H9 (cell line): ENCODE results near the gene MAP7. TPM values are rescaled to one million over a fixed set of nuclear protein-coding genes. Genes with fewer than 3 reads are reported as not detected.

Source experiments
- DNase-seq: peaks from one replicate; pipeline ENCODE4 v3.0.0-alpha.2; 2017
- H2AFZ ChIP-seq: one replicate; pipeline ENCODE4 v1.6.1; 2013; ENCODE audit warnings: mild to moderate bottlenecking, low read length, control low read depth, moderate library complexity
- H2AK5ac ChIP-seq: 2 replicates; pipeline ENCODE4 v1.6.1; 2013; ENCODE audit warnings: low read length, control low read depth, mixed read lengths; ENCODE audit not compliant: insufficient read length
- H2BK120ac ChIP-seq: one replicate; pipeline ENCODE4 v1.6.1; 2013; ENCODE audit warnings: low read depth, mild to moderate bottlenecking, low read length, control low read depth, inconsistent platforms; ENCODE audit not compliant: poor library complexity, severe bottlenecking
- H2BK12ac ChIP-seq: 2 replicates; pipeline ENCODE4 v1.6.1; 2013; ENCODE audit warnings: low read length, control low read depth, mixed read lengths, low read depth; ENCODE audit not compliant: insufficient read length
- H2BK15ac ChIP-seq: 2 replicates; pipeline ENCODE4 v1.6.1; 2013; ENCODE audit warnings: low read depth, low read length, control low read depth
- H2BK20ac ChIP-seq: one replicate; pipeline ENCODE4 v1.6.1; 2013; ENCODE audit warnings: low read depth, mild to moderate bottlenecking, low read length, control low read depth, inconsistent platforms; ENCODE audit not compliant: poor library complexity, severe bottlenecking
- H2BK5ac ChIP-seq: 2 replicates; pipeline ENCODE4 v1.6.1; 2013; ENCODE audit warnings: low read length, control low read depth, mixed read lengths; ENCODE audit not compliant: insufficient read length
- H3K14ac ChIP-seq: 2 replicates; pipeline ENCODE4 v1.6.1; 2013; ENCODE audit warnings: low read length, control low read depth; ENCODE audit not compliant: insufficient read depth
- H3K18ac ChIP-seq: 2 replicates; pipeline ENCODE4 v1.6.1; 2013; ENCODE audit warnings: low read depth, mild to moderate bottlenecking, mixed read lengths, low read length, control low read depth; ENCODE audit not compliant: insufficient read length
- H3K23ac ChIP-seq: 2 replicates; pipeline ENCODE4 v1.6.1; 2013; ENCODE audit warnings: low read length, control low read depth, mixed read lengths, low read depth; ENCODE audit not compliant: insufficient read length
- H3K23me2 ChIP-seq: 2 replicates; pipeline ENCODE4 v1.6.1; 2013; ENCODE audit warnings: low read depth, mild to moderate bottlenecking, mixed read lengths, low read length, control low read depth; ENCODE audit not compliant: insufficient read length, poor library complexity, severe bottlenecking
- H3K27ac ChIP-seq: 2 replicates; pipeline ENCODE4 v1.5.1; 2013; ENCODE audit warnings: low read length, control low read depth, mixed read lengths, low read depth; ENCODE audit not compliant: insufficient read length
- H3K27me3 ChIP-seq: 2 replicates; pipeline ENCODE4 v1.6.1; 2013; ENCODE audit warnings: low read length, control low read depth, inconsistent platforms; ENCODE audit not compliant: insufficient read depth
- H3K4ac ChIP-seq: 2 replicates; pipeline ENCODE4 v1.6.1; 2013; ENCODE audit warnings: low read depth, mild to moderate bottlenecking, control low read depth, inconsistent platforms, low read length, moderate library complexity
- H3K4me1 ChIP-seq: 2 replicates; pipeline ENCODE4 v1.6.1; 2013; ENCODE audit warnings: low read length, control low read depth, inconsistent platforms; ENCODE audit not compliant: insufficient read depth
- H3K4me2 ChIP-seq: 2 replicates; pipeline ENCODE4 v1.6.1; 2013; ENCODE audit warnings: low read length, control low read depth, mixed read lengths; ENCODE audit not compliant: insufficient read length, insufficient read depth
- H3K56ac ChIP-seq: 2 replicates; pipeline ENCODE4 v1.6.1; 2013; ENCODE audit warnings: low read depth, mild to moderate bottlenecking, mixed read lengths, low read length, control low read depth; ENCODE audit not compliant: insufficient read length
- H3K79me1 ChIP-seq: 2 replicates; pipeline ENCODE4 v1.6.1; 2013; ENCODE audit warnings: low read depth, mild to moderate bottlenecking, moderate library complexity, low read length, control low read depth, inconsistent platforms; ENCODE audit not compliant: insufficient read depth, poor library complexity, severe bottlenecking
- H3K79me2 ChIP-seq: 2 replicates; pipeline ENCODE4 v1.6.1; 2013; ENCODE audit warnings: low read length, control low read depth, inconsistent platforms; ENCODE audit not compliant: insufficient read depth
- H3K9ac ChIP-seq: 2 replicates; pipeline ENCODE4 v1.6.1; 2013; ENCODE audit warnings: low read length, control low read depth, mixed read lengths; ENCODE audit not compliant: insufficient read length; ENCODE audit errors: extremely low read depth
- H3K9me3 ChIP-seq: one replicate; pipeline ENCODE4 v1.6.1; 2013; ENCODE audit warnings: low read depth, low read length, inconsistent platforms; ENCODE audit not compliant: control insufficient read depth
- H3T11ph ChIP-seq: one replicate; pipeline ENCODE4 v1.6.1; 2013; ENCODE audit warnings: mild to moderate bottlenecking, low read length, control low read depth, inconsistent platforms
- H4K20me1 ChIP-seq: one replicate; pipeline ENCODE4 v1.6.1; 2013; ENCODE audit not compliant: control insufficient read depth, insufficient read length, insufficient read depth
- H4K5ac ChIP-seq: 2 replicates; pipeline ENCODE4 v1.6.1; 2013; ENCODE audit warnings: low read depth, mild to moderate bottlenecking, mixed read lengths, low read length, control low read depth; ENCODE audit not compliant: insufficient read length
- H4K8ac ChIP-seq: replicated peaks from 2 replicates; pipeline ENCODE4 v1.6.1; 2013; ENCODE audit warnings: low read length, control low read depth, mixed read lengths, low read depth; ENCODE audit not compliant: insufficient read length
- H4K91ac ChIP-seq: 2 replicates; pipeline ENCODE4 v1.6.1; 2013; ENCODE audit warnings: low read depth, mild to moderate bottlenecking, moderate library complexity, mixed read lengths, low read length, control low read depth; ENCODE audit not compliant: insufficient read length
- H3K27ac Mint-ChIP-seq, 3 experiments: 2 replicates in 2 of 3; 3 replicates in 1 of 3; pipeline ENCODE4 v1.8.0; 2020 to 2021; ENCODE audit warnings: mixed read lengths in 3 of 3, mild to moderate bottlenecking in 1 of 3, moderate library complexity in 1 of 3
- H3K27me3 Mint-ChIP-seq: 2 replicates; pipeline ENCODE4 v1.8.0; 2021; ENCODE audit warnings: low read depth, mild to moderate bottlenecking, moderate library complexity, mixed read lengths
- H3K36me3 Mint-ChIP-seq, 3 experiments: 2 replicates in 2 of 3; 3 replicates in 1 of 3; pipeline ENCODE4 v1.8.0; 2020 to 2021; ENCODE audit warnings: low read depth in 3 of 3, mixed read lengths in 3 of 3; ENCODE audit not compliant: insufficient read depth in 1 of 3
- H3K4me1 Mint-ChIP-seq, 2 experiments: 2 replicates each; pipeline ENCODE4 v1.8.0; 2020; ENCODE audit warnings: mixed read lengths in 2 of 2
- H3K4me3 Mint-ChIP-seq, 2 experiments: 2 replicates in 1 of 2; 3 replicates in 1 of 2; pipeline ENCODE4 v1.8.0; 2020 to 2021; ENCODE audit warnings: mild to moderate bottlenecking in 2 of 2, mixed read lengths in 2 of 2, moderate library complexity in 1 of 2
- H3K9me3 Mint-ChIP-seq, 2 experiments: 2 replicates in 1 of 2; 3 replicates in 1 of 2; pipeline ENCODE4 v1.8.0; 2020; ENCODE audit warnings: mild to moderate bottlenecking in 2 of 2, mixed read lengths in 2 of 2, moderate library complexity in 1 of 2
- CTCF ChIP-seq: fragments of 200-600 bp; sonication (generic); conservative IDR thresholded peaks from 3 replicates; pipeline ENCODE4 v1.8.0; 2021; ENCODE audit warnings: antibody characterized with exemption, mild to moderate bottlenecking
- WGBS: extraction: QIAGEN DNeasy Blood & Tissue Kit; methylation state at CpG from one replicate; pipeline ENCODE4 v1.1.7; 2013; ENCODE audit warnings: missing lambda C conversion rate, low lambda C conversion rate, mixed read lengths; ENCODE audit not compliant: insufficient read length; ENCODE audit errors: extremely low coverage; 5-methylcytosine and 5-hydroxymethylcytosine counted together
- total RNA-seq: library from RNA; stranded (reverse); gene quantifications from 2 replicates; pipeline ENCODE4 v1.2.1, GENCODE V29; 2021

MAP7 gene
- total RNA-seq, 1 experiment from 2014 or later: 51.1 TPM

GRCh38 chr6:136552054-136552453 is 1.8 kb upstream of the MAP7 start:
- peaks cover 14% of the 10 kb centered on the region for H3K23me2 ChIP-seq

More at GRCh38 chr6:136552054-136552453, 1.8 kb upstream of the MAP7 start:
- Histone ChIP-seq H2BK20ac (no peak overlapping the region), H2BK5ac (no peak overlapping the region), H3K4me1 (no peaks in the 10 kb centered on the region), H2BK120ac (no peak overlapping the region), H2BK15ac (no peak overlapping the region), H3K9me3 (no peaks in the 10 kb centered on the region), H2AK5ac (no peak overlapping the region), H2AFZ (no peak overlapping the region), H4K5ac (no peak overlapping the region), H3T11ph (no peak overlapping the region), H3K56ac (no peak overlapping the region), H3K14ac (no peak overlapping the region), H3K23ac (no peak overlapping the region), H2BK12ac (no peak overlapping the region), H4K8ac (no peak overlapping the region), H3K79me2 (peaks cover 5% of the 10 kb centered on the region; the same call in 1 of the 2 replicates), H3K4ac (no peak overlapping the region), H3K27ac (no peak overlapping the region), H4K20me1 (no peaks in the 10 kb centered on the region), H3K9ac (no peak overlapping the region), H4K91ac (no peak overlapping the region), H3K18ac (no peak overlapping the region), H3K4me2 (no peak overlapping the region), H3K79me1 (no peaks in the 10 kb centered on the region), H3K27me3 (no peaks in the 10 kb centered on the region; the same call in 1 of the 2 replicates)
- DNase-seq: no peak
- Mint-ChIP-seq H3K36me3 (no peaks in the 10 kb centered on the region), H3K9me3 (no peaks in the 10 kb centered on the region), H3K27ac (no peak overlapping the region), H3K4me3 (no peak overlapping the region; a peak in 1 of 5 replicates), H3K4me1 (peaks cover 22 to 23% of the 10 kb centered on the region in 2 experiments), H3K27me3 (peaks cover 42% of the 10 kb centered on the region)
- no peak for TF ChIP-seq CTCF
- no CpG with 5 or more reads among the region's 4 CpGs for WGBS
